K562 (cell line): Measurements from ENCODE around the gene QRICH1. TPM values are rescaled to one million over a fixed set of nuclear protein-coding genes. Genes with fewer than 3 reads are reported as not detected.

Experiments
- HNRNPL ChIP-seq: fragments of 200-400 bp; formaldehyde crosslinking; IDR thresholded peaks from 2 replicates; pipeline ENCODE4 v1.6.1; 2017; ENCODE audit warnings: low read depth, mild to moderate bottlenecking, low read length
- HSF4 ChIP-seq: fragments of 250-450 bp; sonication (Bioruptor Pico); IDR thresholded peaks from 2 replicates; pipeline ENCODE4 v2.1.2; 2022; ENCODE audit warnings: mild to moderate bottlenecking, moderate library complexity, borderline replicate concordance
- KLF1 ChIP-seq: fragments of 450-650 bp; IDR thresholded peaks from 2 replicates; pipeline ENCODE4 v1.6.1; 2016; ENCODE audit warnings: missing genetic modification characterization, missing compliant biosample characterization
- PRMT5 ChIP-seq: sonication (generic); formaldehyde crosslinking; IDR thresholded peaks from 2 replicates; pipeline ENCODE4 v1.5.0; 2020; ENCODE audit warnings: missing genetic modification reagents
- RREB1 ChIP-seq: fragments of 250-450 bp; sonication (Bioruptor Pico); IDR thresholded peaks from 2 replicates; pipeline ENCODE4 v1.4.0; 2020
- TAF9B ChIP-seq: fragments of 450-650 bp; IDR thresholded peaks from 2 replicates; pipeline ENCODE4 v1.6.1; 2018; ENCODE audit warnings: mild to moderate bottlenecking; ENCODE audit not compliant: partially characterized antibody
- TBP ChIP-seq: optimal IDR thresholded peaks from 2 replicates; pipeline ENCODE3; 2011; ENCODE audit warnings: low read depth, low read length, improper control_type of control experiment
- ZNF592 ChIP-seq: fragments of 450-650 bp; IDR thresholded peaks from 2 replicates; pipeline ENCODE4 v1.6.1; 2017; ENCODE audit warnings: antibody characterized with exemption, mild to moderate bottlenecking
- polyA plus RNA-seq, 8 experiments: library from polyadenylated mRNA; depleted of rRNA in 4 of 8; stranded (reverse) in 5 of 8; unstranded in 3 of 8; fragments of >200 nt; fragmentation: Nextera tagmentation in 2 of 8; fragmentation: Illumina TruSeq in 1 of 8; extraction: Ambion mirVana in 2 of 8; extraction: Trizol in 1 of 8; gene quantifications; 2 replicates each; pipeline versions ENCODE4 v1.2.1 to v1.2.3, GENCODE V29; 2011 to 2014; ENCODE audit warnings: inconsistent platforms in 1 of 8, missing spikeins in 1 of 8
- total RNA-seq, 7 experiments: library from RNA; depleted of rRNA in 6 of 7; stranded (reverse); fragments of >200 nt in 6 of 7; fragmentation: Illumina TruSeq in 2 of 7; extraction: Trizol in 2 of 7; gene quantifications; 2 replicates each; pipeline versions ENCODE4 v1.2.1 to v1.2.3, GENCODE V29; 2011 to 2021; ENCODE audit warnings: low replicate concordance in 1 of 7

QRICH1 gene
- total and polyA plus RNA-seq, 9 of the 15 experiments (the other 6 are each of a cell fraction or from before 2014, with no cell fraction given), result 20.1 to 99.2 (median 56.7) TPM

- peak; percentile 60 for TF ChIP-seq ZNF592
- TF ChIP-seq HNRNPL, result peak; percentile 16; the same call in 1 of the 2 replicates
- TF ChIP-seq RREB1 (CRISPR knock-in tag), result 0 out of 2 replicates have a peak, but pooled peaks have one; percentile 10
- TF ChIP-seq HSF4 (CRISPR knock-in tag), result no peak
- TF ChIP-seq TAF9B, result peak; percentile 71
- TF ChIP-seq TBP, result peak; percentile 67
- TF ChIP-seq PRMT5 (CRISPR knock-in tag), result no peak
- TF ChIP-seq KLF1 (tag), result peak; percentile 56; the same call in 1 of the 2 replicates
Measured at GRCh38 chr3:49007068-49007770, 86.7 kb downstream of the QRICH1 start, which contains the start of gene WDR6 (continued).
